CD4-positive, alpha-beta T cell (primary cell): ENCODE data around the gene STPG4. TPM values are rescaled to one million over a fixed set of nuclear protein-coding genes. Genes with fewer than 3 reads are reported as not detected.

ENCODE experiments used
- ATAC-seq: fragments of 200-7000 bp; cut with Tn5 transposase; one replicate; pipeline ENCODE4 v1.10.0; 2022; ENCODE audit warnings: mild to moderate bottlenecking; ENCODE audit not compliant: poor library complexity
- CTCF ChIA-PET: fragments of 350-600 bp; sonication (Branson Sonifier 250); formaldehyde crosslinking; loops from one replicate; lab custom pipeline; 2021; ENCODE audit warnings: antibody characterized with exemption, inconsistent platforms; lab: Charles Lee
- POLR2A ChIA-PET: fragments of 350-600 bp; sonication (Branson Sonifier 250); formaldehyde crosslinking; loops from one replicate; lab custom pipeline; 2021; ENCODE audit warnings: antibody characterized with exemption, inconsistent platforms; lab: Charles Lee
- DNase-seq, 14 experiments: peaks; one replicate each; pipeline ENCODE4 v3.0.0-alpha.2; 2013 to 2020; ENCODE audit warnings: mixed read lengths in 2 of 14
- H3K27ac ChIP-seq, 2 donors: one replicate each; pipeline versions ENCODE4 v1.5.1 to v1.7.0; 2013; ENCODE audit warnings: low read length in 2 of 2, low read depth in 1 of 2, mild to moderate bottlenecking in 1 of 2
- H3K27me3 ChIP-seq, 2 experiments: 1 replicate in 1 of 2; 2 replicates in 1 of 2; pipeline versions ENCODE4 v1.6.1 to v1.7.0; 2013; ENCODE audit warnings: low read length in 2 of 2, control low read depth in 1 of 2, mild to moderate bottlenecking in 1 of 2, moderate library complexity in 1 of 2; ENCODE audit not compliant: insufficient read depth in 2 of 2, control insufficient read depth in 1 of 2
- H3K36me3 ChIP-seq: one replicate; pipeline ENCODE4 v1.6.1; 2013; ENCODE audit warnings: low read length, control low read depth; ENCODE audit not compliant: insufficient read depth
- H3K4me1 ChIP-seq: one replicate; pipeline ENCODE4 v1.6.1; 2013; ENCODE audit warnings: low read length, control low read depth; ENCODE audit not compliant: insufficient read depth
- H3K4me3 ChIP-seq: one replicate; pipeline ENCODE4 v1.5.1; 2013; ENCODE audit warnings: mild to moderate bottlenecking, low read length, moderate library complexity
- H3K9me3 ChIP-seq, 2 experiments: 1 replicate in 1 of 2; 2 replicates in 1 of 2; pipeline versions ENCODE4 v1.6.1 to v1.7.0; 2013; ENCODE audit warnings: low read length in 2 of 2, mild to moderate bottlenecking in 2 of 2, control low read depth in 1 of 2, moderate library complexity in 1 of 2; ENCODE audit not compliant: control insufficient read depth in 1 of 2, insufficient read depth in 1 of 2
- H3K27ac Mint-ChIP-seq: one replicate; pipeline ENCODE4 v1.8.0; 2020; ENCODE audit warnings: mixed read lengths
- H3K27me3 Mint-ChIP-seq: one replicate; pipeline ENCODE4 v1.8.0; 2021; ENCODE audit warnings: mixed read lengths
- H3K36me3 Mint-ChIP-seq: one replicate; pipeline ENCODE4 v1.8.0; 2021; ENCODE audit warnings: low read depth, mixed read lengths
- H3K4me1 Mint-ChIP-seq: one replicate; pipeline ENCODE4 v1.8.0; 2021; ENCODE audit warnings: low read depth, mixed read lengths
- H3K4me3 Mint-ChIP-seq: one replicate; pipeline ENCODE4 v1.8.0; 2020; ENCODE audit warnings: mild to moderate bottlenecking, mixed read lengths
- H3K9me3 Mint-ChIP-seq: one replicate; pipeline ENCODE4 v1.8.0; 2020; ENCODE audit warnings: mixed read lengths
- CTCF ChIP-seq: fragments of 200-600 bp; IDR thresholded peaks from one replicate; pipeline ENCODE4 v1.8.0; 2022; ENCODE audit warnings: antibody characterized with exemption, mild to moderate bottlenecking
- intact Hi-C, 2 experiments: fragments of 100-400 bp; cut with DNase I in 1 of 2; cut with micrococcal nuclease in 1 of 2; formaldehyde crosslinking; loops; one replicate each; pipeline versions ENCODE4 v1.15.1 to v1.9.0; 2023 to 2025; cut with DNase I, micrococcal nuclease
- total RNA-seq, 174 experiments: library from RNA in 2 of 174; stranded (reverse) in 2 of 174; gene quantifications; one replicate each; pipeline ENCODE4 v1.2.3 and lab custom pipeline; 2021 to 2026

Gene STPG4
- total RNA-seq, 2 experiments from 2014 or later: not detected

- no peaks in the 10 kb centered on the region for H3K9me3 Mint-ChIP-seq
- H3K27me3 Mint-ChIP-seq: no peaks in the 10 kb centered on the region
- Histone ChIP-seq H3K9me3 (no peaks in the 10 kb centered on the region), H3K4me1 (peaks cover 16% of the 10 kb centered on the region), H3K27me3 (no peaks in the 10 kb centered on the region), H3K36me3 (peaks cover 70% of the 10 kb centered on the region), H3K4me3 (no peak overlapping the region), H3K27ac (no peak overlapping the region)
- peaks cover 65% of the 10 kb centered on the region for H3K36me3 Mint-ChIP-seq
- ATAC-seq (no peak), DNase-seq (no peak)
- no peak overlapping the region for H3K4me3 Mint-ChIP-seq
- no peak for TF ChIP-seq CTCF
- no peak overlapping the region for H3K27ac Mint-ChIP-seq
- intact Hi-C loops: no loop called here
- peaks cover 21% of the 10 kb centered on the region for H3K4me1 Mint-ChIP-seq
- POLR2A ChIA-PET: no interaction called here
- CTCF ChIA-PET: no interaction called here
These were observed 91.6 kb downstream of the STPG4 start for GRCh38 chr2:47063538-47063930.

GRCh38 chr2:47062681-47063537 is 92.2 kb downstream of the STPG4 start:
- Histone ChIP-seq H3K27me3 (no peaks in the 10 kb centered on the region), H3K36me3 (peaks cover 65% of the 10 kb centered on the region), H3K4me3 (no peak overlapping the region), H3K4me1 (peaks cover 12% of the 10 kb centered on the region), H3K9me3 (no peaks in the 10 kb centered on the region), H3K27ac (no peak overlapping the region)
- Mint-ChIP-seq H3K4me1 (peaks cover 17% of the 10 kb centered on the region), H3K36me3 (peaks cover 65% of the 10 kb centered on the region), H3K27me3 (no peaks in the 10 kb centered on the region), H3K27ac (no peak overlapping the region), H3K4me3 (no peak overlapping the region), H3K9me3 (no peaks in the 10 kb centered on the region)
- ChIA-PET CTCF (no interaction called here), POLR2A (no interaction called here)
- DNase-seq (no peak), ATAC-seq (no peak)
- intact Hi-C loops: no loop called here
- no peak for TF ChIP-seq CTCF

DNA sequence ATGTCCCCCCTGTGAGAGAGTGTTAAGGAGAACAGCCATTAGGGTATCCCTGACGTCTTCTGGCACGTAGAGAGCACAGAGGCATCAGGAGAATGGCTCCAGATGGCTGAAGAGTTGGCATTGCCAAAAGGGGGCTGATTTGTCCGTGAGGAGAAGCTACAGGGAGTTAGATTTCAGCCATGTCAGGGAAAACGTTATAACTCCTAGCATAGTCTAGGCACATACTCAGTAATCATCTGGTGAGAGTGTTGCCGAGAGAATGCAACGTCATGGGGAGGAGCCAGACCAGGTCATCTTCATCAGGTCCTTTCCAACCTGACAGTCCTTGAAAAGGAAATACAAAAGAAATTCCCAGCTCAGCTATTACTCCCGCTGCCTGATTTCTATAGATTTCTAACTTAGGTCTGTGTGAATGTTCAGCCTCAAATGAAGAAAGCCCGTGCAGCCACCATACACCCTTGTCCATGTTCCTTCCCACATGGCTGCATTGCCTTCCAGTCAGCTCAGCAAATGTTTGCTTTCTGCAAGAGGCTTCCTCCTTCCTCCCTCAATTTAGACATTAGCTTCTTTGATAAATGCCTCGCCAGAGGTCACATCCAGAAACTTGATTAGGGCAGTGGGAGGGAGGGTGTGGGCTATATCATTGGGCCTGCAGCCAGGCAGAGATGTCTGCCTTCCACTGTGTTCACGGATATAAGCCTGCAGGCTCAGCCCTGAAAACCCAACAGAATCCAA is 93.0 kb downstream of the STPG4 start:
- H3K27me3 ChIP-seq: no peaks in the 10 kb centered on the region
- Mint-ChIP-seq H3K4me3 (no peak overlapping the region), H3K27me3 (no peaks in the 10 kb centered on the region), H3K9me3 (no peaks in the 10 kb centered on the region), H3K36me3 (peaks cover 57% of the 10 kb centered on the region), H3K27ac (no peak overlapping the region), H3K4me1 (peaks cover 17% of the 10 kb centered on the region)
- H3K9me3 ChIP-seq: no peaks in the 10 kb centered on the region
- CTCF ChIA-PET: no interaction called here
- H3K36me3 ChIP-seq: peaks cover 61% of the 10 kb centered on the region
- DNase-seq (no peak), ATAC-seq (no peak)
- TF ChIP-seq CTCF: no peak
- intact Hi-C loops: no loop called here
- H3K4me1 ChIP-seq: peaks cover 16% of the 10 kb centered on the region
- POLR2A ChIA-PET: no interaction called here
- no peak overlapping the region for H3K27ac ChIP-seq
- H3K4me3 ChIP-seq: no peak overlapping the region
